GM19438 (cell line): ENCODE data around the gene LRRC8E.
"Not testable (repeated sequence)": the region's sequence is repeated elsewhere in the genome, so short reads cannot be mapped to it uniquely, and the experiment has no call there.

Source experiments
- ATAC-seq: cut with Tn5 transposase; IDR thresholded peaks from one replicate; pipeline ENCODE4 v1.9.1; 2021; ENCODE audit warnings: low read depth; ENCODE audit not compliant: unreplicated experiment

LRRC8E gene

GRCh38 chr19:7918062-7918614 lies 29.8 kb downstream of the LRRC8E start:
- ATAC-seq = not testable (repeated sequence)

- ATAC-seq = no peak
Measured at GRCh38 chr19:7918615-7919421, 30.5 kb downstream of the LRRC8E start.

- peak; percentile 61 for ATAC-seq
Measured at GRCh38 chr19:7919610-7920518, 31.6 kb downstream of the LRRC8E start, which contains the start of gene SNAPC2. Gene SNAPC2 (plus strand): TSS chr19:7920338. CDS start chr19:7920367, 29 bp downstream.

- peak; percentile 33 for ATAC-seq
Measured at GRCh38 chr19:7920519-7921301, 32.4 kb downstream of the LRRC8E start.

- no peak for ATAC-seq
Measured at GRCh38 chr19:7921302-7921966, 33.1 kb downstream of the LRRC8E start.

GRCh38 chr19:7921967-7922835 lies 33.9 kb downstream of the LRRC8E start:
- no peak for ATAC-seq

- ATAC-seq = no peak
Measured at GRCh38 chr19:7922836-7923195, 34.5 kb downstream of the LRRC8E start.

- ATAC-seq = no peak
Measured at GRCh38 chr19:7923295-7924191, 35.2 kb downstream of the LRRC8E start.

GRCh38 chr19:7924241-7924640 lies 35.9 kb downstream of the LRRC8E start:
- no peak for ATAC-seq

GRCh38 chr19:7924651-7925170 lies 36.4 kb downstream of the LRRC8E start:
- ATAC-seq = no peak

GRCh38 chr19:7925171-7925851 lies 37.0 kb downstream of the LRRC8E start:
- no peak for ATAC-seq

- no peak for ATAC-seq
Measured at GRCh38 chr19:7926021-7926726, 37.9 kb downstream of the LRRC8E start, which contains the start of gene CTXN1. Gene CTXN1 (minus strand): TSS chr19:7926135. CDS start chr19:7925538, 597 bp downstream.

- no peak for ATAC-seq
Measured at GRCh38 chr19:7926727-7927604, 38.7 kb downstream of the LRRC8E start.

- ATAC-seq = no peak
Measured at GRCh38 chr19:7927605-7928333, 39.5 kb downstream of the LRRC8E start.

GRCh38 chr19:7928334-7928706 lies 40.0 kb downstream of the LRRC8E start:
- no peak for ATAC-seq
